PC-9 (cell line): ENCODE measurements around the gene SAYSD1. TPM values are rescaled to one million over a fixed set of nuclear protein-coding genes. Genes with fewer than 3 reads are reported as not detected.

Experiments used
- BruUV-seq: library from RNA; stranded (reverse); fragments of 400-500 nt; replicated peaks from 2 replicates; lab custom pipeline; 2021; lab: Mats Ljungman, UMichigan
- CTCF ChIA-PET: fragments of 300-600 bp; sonication (Branson Sonifier 250); formaldehyde crosslinking; loops from one replicate; lab custom pipeline; 2022; ENCODE audit warnings: antibody characterized with exemption; lab: Charles Lee
- POLR2A ChIA-PET: fragments of 300-600 bp; sonication (Branson Sonifier 250); formaldehyde crosslinking; loops from one replicate; lab custom pipeline; 2022; ENCODE audit warnings: antibody characterized with exemption; ENCODE audit not compliant: unreplicated experiment; lab: Charles Lee
- DNase-seq, 2 experiments: peaks; one replicate each; pipeline versions ENCODE4 v3.0.0 to v3.0.0-alpha.2; 2015 to 2022; ENCODE audit warnings: mixed read lengths in 1 of 2
- H2AFZ ChIP-seq: fragments of 200-600 bp; sonication (generic); 2 replicates; pipeline ENCODE4 v1.8.1; 2017; ENCODE audit warnings: antibody characterized with exemption
- H3F3A ChIP-seq: fragments of 200-600 bp; sonication (generic); 2 replicates; pipeline ENCODE4 v1.8.1; 2017; ENCODE audit warnings: antibody characterized with exemption, mild to moderate bottlenecking, low read depth; ENCODE audit not compliant: insufficient read depth
- H3K27ac ChIP-seq: fragments of 200-600 bp; sonication (generic); 2 replicates; pipeline ENCODE4 v1.6.1; 2016; ENCODE audit warnings: mixed run types
- H3K27me3 ChIP-seq: fragments of 200-600 bp; sonication (generic); 2 replicates; pipeline ENCODE4 v1.6.1; 2016; ENCODE audit warnings: low read depth, mixed run types; ENCODE audit not compliant: insufficient read depth
- H3K36me3 ChIP-seq: fragments of 200-600 bp; sonication (generic); 2 replicates; pipeline ENCODE4 v1.6.1; 2016; ENCODE audit warnings: low read depth, mixed run types
- H3K4me1 ChIP-seq: fragments of 200-600 bp; sonication (generic); replicated peaks from 2 replicates; pipeline ENCODE4 v1.6.1; 2016; ENCODE audit warnings: mixed run types; ENCODE audit not compliant: insufficient read depth
- H3K4me2 ChIP-seq: fragments of 200-600 bp; sonication (generic); 2 replicates; pipeline ENCODE4 v1.6.1; 2017; ENCODE audit warnings: mixed run types
- H3K4me3 ChIP-seq: fragments of 200-600 bp; sonication (generic); 2 replicates; pipeline ENCODE4 v1.6.1; 2016; ENCODE audit warnings: mixed run types
- H3K79me2 ChIP-seq: fragments of 200-600 bp; sonication (generic); 2 replicates; pipeline ENCODE4 v1.6.1; 2017; ENCODE audit warnings: low read depth, mixed run types
- H3K9me2 ChIP-seq: fragments of 200-600 bp; sonication (generic); 2 replicates; pipeline ENCODE4 v1.8.1; 2017; ENCODE audit warnings: mild to moderate bottlenecking; ENCODE audit not compliant: insufficient read depth
- H3K9me3 ChIP-seq: fragments of 200-600 bp; sonication (generic); 2 replicates; pipeline ENCODE4 v1.8.1; 2016; ENCODE audit warnings: low read depth; ENCODE audit not compliant: insufficient read depth
- H4K20me1 ChIP-seq: fragments of 200-600 bp; sonication (generic); 2 replicates; pipeline ENCODE4 v1.8.1; 2017; ENCODE audit not compliant: insufficient read depth
- CTCF ChIP-seq: fragments of 200-600 bp; sonication (generic); conservative IDR thresholded peaks from 2 replicates; pipeline ENCODE4 v1.6.1; 2017; ENCODE audit warnings: mixed run types, antibody characterized with exemption, mild to moderate bottlenecking, moderate library complexity
- EZH2 ChIP-seq: fragments of 200-600 bp; sonication (generic); IDR thresholded peaks from 2 replicates; pipeline ENCODE4 v1.8.0; 2017; ENCODE audit warnings: antibody characterized with exemption, low read depth
- intact Hi-C: fragments of 100-400 bp; cut with micrococcal nuclease; formaldehyde crosslinking; loops from one replicate; pipeline ENCODE4 v1.10.0; 2022; ENCODE audit not compliant: unreplicated experiment
- total RNA-seq: library from RNA; stranded (reverse); gene quantifications from 2 replicates; pipeline ENCODE4 v1.2.3, GENCODE V29; 2021

The SAYSD1 gene
- total RNA-seq, 1 experiment from 2014 or later = 12.2 TPM

DNA sequence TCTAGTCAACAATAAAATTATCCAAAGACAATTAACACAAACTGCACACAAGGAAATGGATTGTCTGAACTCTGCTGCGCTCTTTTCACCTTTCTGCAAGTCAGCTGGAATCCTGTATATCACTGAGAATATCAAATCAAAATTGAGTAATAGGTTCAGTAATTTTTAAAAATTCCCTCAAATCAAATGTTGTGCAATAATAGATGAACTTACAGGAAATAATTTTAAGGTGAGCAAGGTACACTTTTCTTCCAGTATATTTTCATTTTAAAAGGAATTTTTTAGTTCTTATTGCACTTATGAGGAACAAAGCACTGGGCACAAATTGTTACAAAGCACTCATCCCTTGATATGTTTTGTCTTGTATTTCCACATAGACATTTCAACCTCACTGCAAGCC lies 1.2 kb downstream of the SAYSD1 start:
- Histone ChIP-seq H2AFZ (no peak overlapping the region), H3K9me3 (no peaks in the 10 kb centered on the region), H3K79me2 (no peaks in the 10 kb centered on the region), H3F3A (no peaks in the 10 kb centered on the region), H3K27me3 (no peaks in the 10 kb centered on the region), H3K4me3 (peak overlapping the region; percentile 72), H4K20me1 (no peaks in the 10 kb centered on the region), H3K4me1 (peaks cover 18% of the 10 kb centered on the region), H3K36me3 (no peaks in the 10 kb centered on the region), H3K9me2 (no peaks in the 10 kb centered on the region), H3K4me2 (peak overlapping the region; percentile 95), H3K27ac (no peak overlapping the region)
- POLR2A ChIA-PET = interaction anchor here (0.6 kb wide), 1 partner anchor 83 kb away, joined by 3 read pairs; no protein-coding TSS in a partner anchor
- CTCF ChIA-PET = no interaction called here
- intact Hi-C loops = loop anchor here (5.0 kb wide), 1 partner anchor 1964 kb away; no protein-coding TSS in a partner anchor
- TF ChIP-seq EZH2 = no peak
- no peak for TF ChIP-seq CTCF
- BruUV-seq = no TSS peak
- no peak for DNase-seq

- BruUV-seq = no TSS peak
- Histone ChIP-seq H3K4me2 (no peak overlapping the region), H3K4me3 (no peak overlapping the region), H2AFZ (no peak overlapping the region), H3K27ac (no peak overlapping the region), H3K79me2 (no peaks in the 10 kb centered on the region), H3K9me3 (no peaks in the 10 kb centered on the region), H3K27me3 (no peaks in the 10 kb centered on the region), H3K4me1 (peaks cover 18% of the 10 kb centered on the region), H3F3A (no peaks in the 10 kb centered on the region), H4K20me1 (no peaks in the 10 kb centered on the region), H3K9me2 (no peaks in the 10 kb centered on the region), H3K36me3 (no peaks in the 10 kb centered on the region)
- no peak for TF ChIP-seq EZH2
- TF ChIP-seq CTCF = no peak
- CTCF ChIA-PET = no interaction called here
- intact Hi-C loops = loop anchor here (5.0 kb wide), 1 partner anchor 1966 kb away; no protein-coding TSS in a partner anchor
- DNase-seq = no peak
- POLR2A ChIA-PET = no interaction called here
Observed at GRCh38 chr6:39111280-39111679, 3.7 kb downstream of the SAYSD1 start.

- H3F3A ChIP-seq = no peaks in the 10 kb centered on the region
- no peaks in the 10 kb centered on the region for H4K20me1 ChIP-seq
- ChIA-PET POLR2A (no interaction called here), CTCF (no interaction called here)
- no TSS peak for BruUV-seq
- no peaks in the 10 kb centered on the region for H3K36me3 ChIP-seq
- no peak overlapping the region for H2AFZ ChIP-seq
- no peaks in the 10 kb centered on the region for H3K9me2 ChIP-seq
- H3K4me1 ChIP-seq = peaks cover under 1% of the 10 kb centered on the region; the same call in 1 of the 2 replicates
- H3K27me3 ChIP-seq = no peaks in the 10 kb centered on the region
- TF ChIP-seq EZH2 (no peak), CTCF (no peak)
- no peak overlapping the region for H3K4me3 ChIP-seq
- H3K79me2 ChIP-seq = no peaks in the 10 kb centered on the region
- no peak for DNase-seq
- intact Hi-C loops = no loop called here
- H3K27ac ChIP-seq = no peak overlapping the region
- H3K4me2 ChIP-seq = no peak overlapping the region
- no peaks in the 10 kb centered on the region for H3K9me3 ChIP-seq
Observed at GRCh38 chr6:39108041-39108839, 6.7 kb downstream of the SAYSD1 start.
